SK-N-SH treated with all-trans-retinoic acid at 6 μM for 48 hours (cell line): ENCODE measurements around the gene ART1.
"Not testable (repeated sequence)": the region's sequence is repeated elsewhere in the genome, so short reads cannot be mapped to it uniquely, and the experiment has no call there.

Source experiments
- ARNTL ChIP-seq: fragments of 450-650 bp; formaldehyde crosslinking; IDR thresholded peaks from 2 replicates; pipeline ENCODE4 v1.5.0; 2020; ENCODE audit warnings: low read depth, mild to moderate bottlenecking, moderate library complexity, borderline replicate concordance
- ESRRG ChIP-seq: fragments of 250-450 bp; sonication (Bioruptor Pico); IDR thresholded peaks from 2 replicates; pipeline ENCODE4 v1.6.1; 2021; ENCODE audit warnings: mild to moderate bottlenecking
- GLIS3 ChIP-seq: fragments of 250-450 bp; sonication (Bioruptor Pico); IDR thresholded peaks from 2 replicates; pipeline ENCODE4 v1.5.0; 2020; ENCODE audit warnings: mild to moderate bottlenecking, moderate library complexity
- TOX ChIP-seq: fragments of 250-450 bp; sonication (Bioruptor Pico); IDR thresholded peaks from 2 replicates; pipeline ENCODE4 v1.8.0; 2021; ENCODE audit warnings: mild to moderate bottlenecking, moderate library complexity, borderline replicate concordance
- ZC3H10 ChIP-seq: fragments of 250-450 bp; sonication (Bioruptor Pico); IDR thresholded peaks from 2 replicates; pipeline ENCODE4 v1.5.1; 2021; ENCODE audit warnings: mild to moderate bottlenecking, moderate library complexity
- ZFP3 ChIP-seq: fragments of 250-450 bp; sonication (Bioruptor Pico); IDR thresholded peaks from 2 replicates; pipeline ENCODE4 v1.5.0; 2020; ENCODE audit warnings: mild to moderate bottlenecking, moderate library complexity
- ZNF70 ChIP-seq: fragments of 450-650 bp; formaldehyde crosslinking; IDR thresholded peaks from 2 replicates; pipeline ENCODE4 v1.5.0; 2020; ENCODE audit warnings: mild to moderate bottlenecking, moderate library complexity
- TF ChIP-seq, protein P1 (sequence below): fragments of 250-450 bp; sonication (Bioruptor Pico); IDR thresholded peaks from 2 replicates; pipeline ENCODE4 v1.5.1; 2021; ENCODE audit warnings: mild to moderate bottlenecking, moderate library complexity
- TF ChIP-seq, protein P2 (sequence below): fragments of 250-450 bp; sonication (Bioruptor Pico); IDR thresholded peaks from 2 replicates; pipeline ENCODE4 v1.8.0; 2020; ENCODE audit warnings: mild to moderate bottlenecking, moderate library complexity, borderline replicate concordance
- TF ChIP-seq, protein P3 (sequence below): fragments of 250-450 bp; sonication (Bioruptor Pico); IDR thresholded peaks from 2 replicates; pipeline ENCODE4 v1.5.0; 2020; ENCODE audit warnings: mild to moderate bottlenecking, moderate library complexity
- TF ChIP-seq, protein P4 (sequence below): fragments of 250-450 bp; sonication (Bioruptor Pico); IDR thresholded peaks from 2 replicates; pipeline ENCODE4 v1.5.1; 2020; ENCODE audit warnings: low read depth, mild to moderate bottlenecking, moderate library complexity

DNA sequence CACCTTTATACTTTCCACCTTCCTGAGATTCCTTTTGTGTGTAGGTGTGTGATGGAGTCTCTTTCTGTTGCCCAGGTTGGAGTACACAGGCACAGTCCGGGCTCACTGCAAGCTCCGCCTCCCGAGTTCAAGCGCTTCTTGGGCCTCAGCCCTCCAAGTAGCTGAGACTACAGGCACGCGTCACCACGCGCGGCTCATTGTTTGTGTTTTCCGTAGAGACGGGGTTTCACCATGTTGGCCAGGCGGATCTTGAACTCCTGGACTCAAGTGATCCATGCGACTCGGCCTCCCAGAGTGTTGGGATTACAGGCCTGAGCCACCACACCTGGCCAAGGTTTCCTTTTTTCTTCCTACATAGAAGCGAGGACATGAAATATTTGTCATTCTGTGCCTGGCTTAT is 47.2 kb upstream of the ART1 start:
- TF ChIP-seq ARNTL; ZC3H10 (CRISPR knock-in tag); GLIS3; TOX (CRISPR knock-in tag); ESRRG (CRISPR knock-in tag); ZFP3; ZNF70 (CRISPR knock-in tag): not testable (repeated sequence)
- TF ChIP-seq, protein P1, sequence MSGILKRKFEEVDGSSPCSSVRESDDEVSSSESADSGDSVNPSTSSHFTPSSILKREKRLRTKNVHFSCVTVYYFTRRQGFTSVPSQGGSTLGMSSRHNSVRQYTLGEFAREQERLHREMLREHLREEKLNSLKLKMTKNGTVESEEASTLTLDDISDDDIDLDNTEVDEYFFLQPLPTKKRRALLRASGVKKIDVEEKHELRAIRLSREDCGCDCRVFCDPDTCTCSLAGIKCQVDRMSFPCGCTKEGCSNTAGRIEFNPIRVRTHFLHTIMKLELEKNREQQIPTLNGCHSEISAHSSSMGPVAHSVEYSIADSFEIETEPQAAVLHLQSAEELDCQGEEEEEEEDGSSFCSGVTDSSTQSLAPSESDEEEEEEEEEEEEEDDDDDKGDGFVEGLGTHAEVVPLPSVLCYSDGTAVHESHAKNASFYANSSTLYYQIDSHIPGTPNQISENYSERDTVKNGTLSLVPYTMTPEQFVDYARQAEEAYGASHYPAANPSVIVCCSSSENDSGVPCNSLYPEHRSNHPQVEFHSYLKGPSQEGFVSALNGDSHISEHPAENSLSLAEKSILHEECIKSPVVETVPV (CRISPR knock-in tag), result not testable (repeated sequence)
- TF ChIP-seq, protein P2, sequence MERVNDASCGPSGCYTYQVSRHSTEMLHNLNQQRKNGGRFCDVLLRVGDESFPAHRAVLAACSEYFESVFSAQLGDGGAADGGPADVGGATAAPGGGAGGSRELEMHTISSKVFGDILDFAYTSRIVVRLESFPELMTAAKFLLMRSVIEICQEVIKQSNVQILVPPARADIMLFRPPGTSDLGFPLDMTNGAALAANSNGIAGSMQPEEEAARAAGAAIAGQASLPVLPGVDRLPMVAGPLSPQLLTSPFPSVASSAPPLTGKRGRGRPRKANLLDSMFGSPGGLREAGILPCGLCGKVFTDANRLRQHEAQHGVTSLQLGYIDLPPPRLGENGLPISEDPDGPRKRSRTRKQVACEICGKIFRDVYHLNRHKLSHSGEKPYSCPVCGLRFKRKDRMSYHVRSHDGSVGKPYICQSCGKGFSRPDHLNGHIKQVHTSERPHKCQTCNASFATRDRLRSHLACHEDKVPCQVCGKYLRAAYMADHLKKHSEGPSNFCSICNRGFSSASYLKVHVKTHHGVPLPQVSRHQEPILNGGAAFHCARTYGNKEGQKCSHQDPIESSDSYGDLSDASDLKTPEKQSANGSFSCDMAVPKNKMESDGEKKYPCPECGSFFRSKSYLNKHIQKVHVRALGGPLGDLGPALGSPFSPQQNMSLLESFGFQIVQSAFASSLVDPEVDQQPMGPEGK (CRISPR knock-in tag), result not testable (repeated sequence)
- TF ChIP-seq, protein P3, sequence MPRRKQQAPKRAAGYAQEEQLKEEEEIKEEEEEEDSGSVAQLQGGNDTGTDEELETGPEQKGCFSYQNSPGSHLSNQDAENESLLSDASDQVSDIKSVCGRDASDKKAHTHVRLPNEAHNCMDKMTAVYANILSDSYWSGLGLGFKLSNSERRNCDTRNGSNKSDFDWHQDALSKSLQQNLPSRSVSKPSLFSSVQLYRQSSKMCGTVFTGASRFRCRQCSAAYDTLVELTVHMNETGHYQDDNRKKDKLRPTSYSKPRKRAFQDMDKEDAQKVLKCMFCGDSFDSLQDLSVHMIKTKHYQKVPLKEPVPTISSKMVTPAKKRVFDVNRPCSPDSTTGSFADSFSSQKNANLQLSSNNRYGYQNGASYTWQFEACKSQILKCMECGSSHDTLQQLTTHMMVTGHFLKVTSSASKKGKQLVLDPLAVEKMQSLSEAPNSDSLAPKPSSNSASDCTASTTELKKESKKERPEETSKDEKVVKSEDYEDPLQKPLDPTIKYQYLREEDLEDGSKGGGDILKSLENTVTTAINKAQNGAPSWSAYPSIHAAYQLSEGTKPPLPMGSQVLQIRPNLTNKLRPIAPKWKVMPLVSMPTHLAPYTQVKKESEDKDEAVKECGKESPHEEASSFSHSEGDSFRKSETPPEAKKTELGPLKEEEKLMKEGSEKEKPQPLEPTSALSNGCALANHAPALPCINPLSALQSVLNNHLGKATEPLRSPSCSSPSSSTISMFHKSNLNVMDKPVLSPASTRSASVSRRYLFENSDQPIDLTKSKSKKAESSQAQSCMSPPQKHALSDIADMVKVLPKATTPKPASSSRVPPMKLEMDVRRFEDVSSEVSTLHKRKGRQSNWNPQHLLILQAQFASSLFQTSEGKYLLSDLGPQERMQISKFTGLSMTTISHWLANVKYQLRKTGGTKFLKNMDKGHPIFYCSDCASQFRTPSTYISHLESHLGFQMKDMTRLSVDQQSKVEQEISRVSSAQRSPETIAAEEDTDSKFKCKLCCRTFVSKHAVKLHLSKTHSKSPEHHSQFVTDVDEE (CRISPR knock-in tag), result not testable (repeated sequence)
- TF ChIP-seq, protein P4, sequence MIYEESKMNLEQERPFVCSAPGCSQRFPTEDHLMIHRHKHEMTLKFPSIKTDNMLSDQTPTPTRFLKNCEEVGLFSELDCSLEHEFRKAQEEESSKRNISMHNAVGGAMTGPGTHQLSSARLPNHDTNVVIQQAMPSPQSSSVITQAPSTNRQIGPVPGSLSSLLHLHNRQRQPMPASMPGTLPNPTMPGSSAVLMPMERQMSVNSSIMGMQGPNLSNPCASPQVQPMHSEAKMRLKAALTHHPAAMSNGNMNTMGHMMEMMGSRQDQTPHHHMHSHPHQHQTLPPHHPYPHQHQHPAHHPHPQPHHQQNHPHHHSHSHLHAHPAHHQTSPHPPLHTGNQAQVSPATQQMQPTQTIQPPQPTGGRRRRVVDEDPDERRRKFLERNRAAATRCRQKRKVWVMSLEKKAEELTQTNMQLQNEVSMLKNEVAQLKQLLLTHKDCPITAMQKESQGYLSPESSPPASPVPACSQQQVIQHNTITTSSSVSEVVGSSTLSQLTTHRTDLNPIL, result not testable (repeated sequence)
